Choroid plexus epithelial cell (primary cell): ENCODE results near the gene L3MBTL4.

Experiments
- DNase-seq: peaks from one replicate; pipeline ENCODE4 v3.0.0-alpha.2; 2010; ENCODE audit warnings: low read depth
- H3K4me3 ChIP-seq: 2 replicates; pipeline ENCODE4 v1.5.1; 2011; ENCODE audit warnings: low read depth, mild to moderate bottlenecking, control low read depth, low read length, moderate library complexity
- TF ChIP-seq, protein P1 (sequence below): conservative IDR thresholded peaks from 2 replicates; pipeline ENCODE4 v1.5.1; 2011; ENCODE audit warnings: low read depth, mild to moderate bottlenecking, control low read depth, inconsistent platforms, low read length, moderate library complexity

The L3MBTL4 gene

DNA sequence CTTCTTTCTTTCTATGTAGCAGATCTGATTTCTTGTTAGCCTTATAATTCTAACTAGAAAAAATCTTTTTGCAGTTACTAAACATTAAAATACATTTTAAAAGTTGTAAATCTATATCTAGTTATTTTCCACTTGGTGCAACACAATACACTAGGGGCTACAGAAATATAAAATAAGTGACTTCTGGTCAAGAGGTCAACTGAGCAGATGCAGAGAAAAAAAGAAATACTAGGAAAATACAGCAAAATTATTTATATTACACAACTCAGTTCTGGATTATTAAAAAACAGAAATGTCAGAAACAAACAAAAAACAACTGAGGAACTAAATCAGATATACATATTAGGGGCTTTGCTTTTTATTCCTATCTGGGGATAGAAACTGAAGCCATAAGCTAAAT is 83.9 kb downstream of the L3MBTL4 start:
- H3K4me3 ChIP-seq: no peak overlapping the region
- no peak for DNase-seq
- TF ChIP-seq, protein P1, sequence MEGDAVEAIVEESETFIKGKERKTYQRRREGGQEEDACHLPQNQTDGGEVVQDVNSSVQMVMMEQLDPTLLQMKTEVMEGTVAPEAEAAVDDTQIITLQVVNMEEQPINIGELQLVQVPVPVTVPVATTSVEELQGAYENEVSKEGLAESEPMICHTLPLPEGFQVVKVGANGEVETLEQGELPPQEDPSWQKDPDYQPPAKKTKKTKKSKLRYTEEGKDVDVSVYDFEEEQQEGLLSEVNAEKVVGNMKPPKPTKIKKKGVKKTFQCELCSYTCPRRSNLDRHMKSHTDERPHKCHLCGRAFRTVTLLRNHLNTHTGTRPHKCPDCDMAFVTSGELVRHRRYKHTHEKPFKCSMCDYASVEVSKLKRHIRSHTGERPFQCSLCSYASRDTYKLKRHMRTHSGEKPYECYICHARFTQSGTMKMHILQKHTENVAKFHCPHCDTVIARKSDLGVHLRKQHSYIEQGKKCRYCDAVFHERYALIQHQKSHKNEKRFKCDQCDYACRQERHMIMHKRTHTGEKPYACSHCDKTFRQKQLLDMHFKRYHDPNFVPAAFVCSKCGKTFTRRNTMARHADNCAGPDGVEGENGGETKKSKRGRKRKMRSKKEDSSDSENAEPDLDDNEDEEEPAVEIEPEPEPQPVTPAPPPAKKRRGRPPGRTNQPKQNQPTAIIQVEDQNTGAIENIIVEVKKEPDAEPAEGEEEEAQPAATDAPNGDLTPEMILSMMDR: no peak

- no peak overlapping the region for H3K4me3 ChIP-seq
- no peak for DNase-seq
- TF ChIP-seq, protein P1: no peak
Observed at GRCh38 chr18:6328621-6329010, 86.1 kb downstream of the L3MBTL4 start.

DNA sequence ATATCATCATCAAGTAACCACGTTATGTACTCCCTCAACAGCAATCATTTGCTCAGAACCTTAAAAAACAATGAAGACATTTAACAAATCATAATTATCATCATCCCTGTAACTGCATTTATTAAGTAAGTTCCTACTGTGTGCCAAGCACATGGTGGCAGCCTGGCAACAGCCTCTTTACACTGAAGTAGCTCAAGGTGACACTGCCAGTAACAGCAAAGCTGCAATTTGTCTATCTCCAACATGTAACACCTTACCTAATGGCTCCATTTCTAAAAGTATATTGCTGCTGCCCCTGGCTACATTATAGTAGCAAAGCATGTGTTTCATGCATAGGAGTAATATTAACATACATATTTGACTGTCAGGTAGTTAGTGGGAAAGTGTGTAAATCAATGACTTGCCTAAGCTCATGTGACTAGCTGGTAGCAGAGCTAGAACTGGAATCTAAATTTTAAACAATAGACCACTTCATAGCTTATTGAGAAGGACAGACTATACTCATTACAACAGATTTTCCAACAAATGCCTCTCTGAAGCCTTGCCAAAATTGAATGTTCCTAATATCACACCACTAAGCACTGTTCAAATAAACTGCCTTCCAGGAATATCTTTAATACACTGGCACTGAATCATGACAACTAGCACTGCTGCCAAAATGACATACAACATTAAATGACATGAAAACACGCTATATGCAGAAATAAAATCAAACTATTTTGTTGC is 86.7 kb downstream of the L3MBTL4 start:
- DNase-seq: no peak
- TF ChIP-seq, protein P1: no peak
- H3K4me3 ChIP-seq: no peak overlapping the region

DNA sequence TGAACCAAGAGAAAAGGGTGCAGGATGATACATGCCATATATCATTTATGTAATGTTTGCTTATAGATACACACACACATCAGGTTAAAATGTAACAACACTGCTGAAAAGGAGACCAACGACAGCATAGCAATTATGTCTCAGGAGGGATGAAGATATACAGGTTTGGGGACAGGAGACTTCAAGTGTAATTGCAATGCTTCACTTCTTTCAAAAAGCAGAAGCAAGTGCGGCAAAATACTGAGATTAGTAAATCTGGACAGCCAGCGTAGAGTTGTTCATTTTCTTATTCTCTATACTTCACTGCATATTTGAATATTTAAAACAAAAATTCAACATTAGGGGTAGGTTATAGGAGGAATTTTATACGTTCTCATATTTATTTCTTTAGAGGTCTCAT is 87.2 kb downstream of the L3MBTL4 start:
- no peak for DNase-seq
- no peak overlapping the region for H3K4me3 ChIP-seq
- TF ChIP-seq, protein P1: no peak

DNA sequence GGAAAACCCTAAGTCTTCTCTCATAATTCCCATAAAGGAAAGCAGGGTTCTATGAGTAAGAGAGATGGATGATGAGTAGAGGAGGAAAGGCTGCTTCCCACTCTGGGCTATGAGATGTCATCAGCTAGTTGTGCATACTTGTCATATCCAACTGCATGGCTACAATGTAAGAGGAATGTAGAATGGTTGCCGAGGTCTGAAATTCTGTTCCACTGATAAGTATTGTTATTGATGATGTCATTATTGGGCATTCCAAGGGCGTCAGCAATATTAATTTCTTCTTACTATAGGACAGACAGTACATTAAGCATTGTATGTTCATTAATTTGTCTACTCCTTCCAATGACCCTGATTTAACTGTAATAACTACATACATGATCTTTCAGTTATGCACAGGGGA is 88.1 kb downstream of the L3MBTL4 start:
- no peak for DNase-seq
- TF ChIP-seq, protein P1: no peak
- H3K4me3 ChIP-seq: no peak overlapping the region

GRCh38 chr18:6323319-6323889 is 91.3 kb downstream of the L3MBTL4 start:
- TF ChIP-seq, protein P1: no peak
- no peak overlapping the region for H3K4me3 ChIP-seq

More at GRCh38 chr18:6323319-6323889, 91.3 kb downstream of the L3MBTL4 start:
- DNase-seq: no peak
